Glomerular endothelial cell (primary cell): ENCODE data around the gene MYO1H. TPM values are rescaled to one million over a fixed set of nuclear protein-coding genes. Genes with fewer than 3 reads are reported as not detected.

Source experiments
- DNase-seq: peaks from one replicate; pipeline ENCODE4 v3.0.0-alpha.2; 2011; ENCODE audit warnings: low read depth, low spot score; ENCODE audit errors: extremely low read depth
- total RNA-seq: library from RNA; depleted of rRNA; stranded (reverse); fragments of >200 nt; gene quantifications from 2 replicates; pipeline ENCODE4 v1.2.3, GENCODE V29; 2015

Gene MYO1H
- total RNA-seq, 1 donor from 2014 or later = not detected

GRCh38 chr12:109489016-109489954, 141.6 kb downstream of the MYO1H start:
- DNase-seq = no peak

- DNase-seq = no peak
Observed at GRCh38 chr12:109489955-109490565, 142.4 kb downstream of the MYO1H start.

- DNase-seq = no peak
Observed at GRCh38 chr12:109491671-109492070, 144.0 kb downstream of the MYO1H start.

- DNase-seq = no peak
Observed at GRCh38 chr12:109492371-109492770, 144.7 kb downstream of the MYO1H start.

- no peak for DNase-seq
Observed at GRCh38 chr12:109493090-109493489, 145.4 kb downstream of the MYO1H start.

GRCh38 chr12:109493938-109494337, 146.2 kb downstream of the MYO1H start:
- DNase-seq = no peak

GRCh38 chr12:109494348-109494881, 146.7 kb downstream of the MYO1H start:
- no peak for DNase-seq

GRCh38 chr12:109495012-109495411, 147.3 kb downstream of the MYO1H start:
- no peak for DNase-seq

GRCh38 chr12:109496306-109496705, 148.6 kb downstream of the MYO1H start:
- no peak for DNase-seq

GRCh38 chr12:109497675-109498074, 150.0 kb downstream of the MYO1H start:
- no peak for DNase-seq

Other genes starting within 250 kb of the MYO1H start
- 1.4 and 6.0 TPM in 2 replicates for gene ACACB, start 231.3 kb upstream of the MYO1H start, total RNA-seq
- not detected in 2 replicates for gene FOXN4, start 38.6 kb upstream of the MYO1H start, total RNA-seq
- 67.3 and 86.2 TPM in 2 replicates for gene KCTD10, start 129.4 kb downstream of the MYO1H start, total RNA-seq
- gene UBE3B, start 129.7 kb downstream of the MYO1H start, total RNA-seq = 59.6 and 68.2 TPM in 2 replicates
- 22.5 and 33.6 TPM in 2 replicates for gene MMAB, start 225.6 kb downstream of the MYO1H start, total RNA-seq
- 12.0 and 21.0 TPM in 2 replicates for gene MVK, start 225.9 kb downstream of the MYO1H start, total RNA-seq